Esophagus squamous epithelium (tissue), 5 donors: ENCODE data around the gene NCOR1. TPM values are rescaled to one million over a fixed set of nuclear protein-coding genes. Genes with fewer than 3 reads are reported as not detected.

Experiments used
- DNase-seq: peaks from one replicate; lab custom pipeline; 2025; lab: John Stamatoyannopoulos, UW
- H3K27ac ChIP-seq, 4 donors: fragments of 200-600 bp; sonication (generic); one replicate each; pipeline ENCODE4 v1.5.1; 2016 to 2019; ENCODE audit warnings: mild to moderate bottlenecking in 1 of 4
- H3K27me3 ChIP-seq, 4 donors: fragments of 200-600 bp; sonication (generic); 1 replicate in 3 of 4; 2 replicates in 1 of 4; pipeline versions ENCODE4 v1.5.1 to v1.6.0; 2017 to 2021; ENCODE audit warnings: antibody characterized with exemption in 1 of 4
- H3K36me3 ChIP-seq, 3 donors: fragments of 200-600 bp; sonication (generic); one replicate each; pipeline ENCODE4 v1.5.1; 2016 to 2019
- H3K4me1 ChIP-seq, 3 donors: fragments of 200-600 bp; sonication (generic); one replicate each; pipeline ENCODE4 v1.5.1; 2017 to 2019
- H3K4me3 ChIP-seq, 4 donors: fragments of 200-600 bp; sonication (generic); 1 replicate in 3 of 4; 2 replicates in 1 of 4; pipeline ENCODE4 v1.5.1; 2016 to 2019; ENCODE audit warnings: mild to moderate bottlenecking in 2 of 4, moderate library complexity in 1 of 4
- H3K9me3 ChIP-seq, 3 donors: fragments of 200-600 bp; sonication (generic); one replicate each; pipeline ENCODE4 v1.5.1; 2016 to 2019
- POLR2A ChIP-seq, 4 donors: fragments of 450-650 bp; IDR thresholded peaks; one replicate each; pipeline ENCODE4 v1.6.1; 2017; ENCODE audit warnings: antibody characterized with exemption in 4 of 4, mild to moderate bottlenecking in 4 of 4, moderate library complexity in 3 of 4
- WGBS, 2 donors: methylation state at CpG; one replicate each; pipeline ENCODE4 v1.1.5; 2018; 5-methylcytosine and 5-hydroxymethylcytosine counted together
- intact Hi-C: fragments of 100-400 bp; cut with DNase I; formaldehyde crosslinking; loops from one replicate; pipeline ENCODE4 v1.15.0; 2022
- small RNA-seq, 4 donors: library from RNA; depleted of rRNA; stranded (forward); fragments of <200 nt; gene quantifications; one replicate each; pipeline ENCODE3, GENCODE V24; 2016
- total RNA-seq, 4 donors: library from RNA; depleted of rRNA; stranded (reverse); fragments of >200 nt; gene quantifications; one replicate each; pipeline ENCODE4 v1.1.0, GENCODE V29; 2016
- TF ChIP-seq, protein P1 (sequence below), 6 experiments: fragments of 450-650 bp in 4 of 6; fragments of 200-600 bp in 2 of 6; sonication (generic) in 2 of 6; IDR thresholded peaks; one replicate each; pipeline ENCODE4 v1.5.1; 2016 to 2019; ENCODE audit warnings: antibody characterized with exemption in 6 of 6, mild to moderate bottlenecking in 4 of 6, moderate library complexity in 4 of 6
- donor health status: DM: yes; HTN: yes; CAD: no.

The NCOR1 gene
- total RNA-seq, 4 donors from 2014 or later = 52.5 to 188 (median 76.8) TPM

DNA sequence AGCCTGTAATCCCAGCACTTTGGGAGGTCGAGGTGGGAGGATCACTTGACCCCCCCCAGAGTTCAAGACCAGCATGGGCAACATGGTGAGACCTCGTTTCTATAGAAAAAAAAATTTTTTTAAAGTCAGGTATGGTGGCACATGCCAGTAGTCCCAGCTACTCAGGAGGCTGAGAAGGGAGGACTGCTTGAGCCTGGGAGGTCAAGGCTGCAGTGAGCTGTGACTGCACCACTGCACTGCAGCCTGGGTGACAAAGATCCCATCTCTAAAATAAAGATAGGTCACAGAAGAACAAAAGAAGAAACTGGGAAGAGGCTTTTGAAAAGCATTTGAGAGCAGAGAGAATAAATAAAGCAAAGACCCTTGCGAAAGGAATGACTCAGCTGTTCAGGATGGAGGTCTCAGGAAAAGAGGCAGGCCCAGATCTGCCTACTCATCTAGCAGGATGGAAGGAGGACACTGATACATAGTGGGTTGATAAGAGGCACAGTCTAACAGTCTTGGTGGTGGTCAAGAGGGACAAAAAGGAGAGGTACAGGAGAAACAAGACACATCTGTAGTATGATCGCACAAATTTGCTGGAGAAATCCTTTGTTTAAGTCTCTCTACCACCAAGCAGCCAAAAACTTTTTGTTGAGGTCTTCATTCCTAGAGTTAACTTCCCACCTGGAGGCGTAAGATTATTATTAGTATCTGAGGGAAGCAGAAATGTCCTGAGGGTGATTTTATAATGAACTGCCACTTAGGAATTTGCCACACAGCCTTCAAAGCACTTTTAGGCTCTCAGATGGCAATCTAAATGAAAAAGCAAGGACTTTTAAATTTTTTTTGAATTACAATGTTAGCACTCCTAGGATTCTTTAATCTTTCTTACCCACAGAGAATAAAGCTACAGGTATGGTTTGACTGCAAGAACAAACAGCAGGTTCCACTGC, 233.4 kb downstream of the NCOR1 start:
- peaks cover 0 to 85% (median 12%) of the 10 kb centered on the region in 3 donors for H3K36me3 ChIP-seq
- TF ChIP-seq POLR2A (IDR thresholded peaks at IDR 0.05) = no peak
- TF ChIP-seq, protein P1, sequence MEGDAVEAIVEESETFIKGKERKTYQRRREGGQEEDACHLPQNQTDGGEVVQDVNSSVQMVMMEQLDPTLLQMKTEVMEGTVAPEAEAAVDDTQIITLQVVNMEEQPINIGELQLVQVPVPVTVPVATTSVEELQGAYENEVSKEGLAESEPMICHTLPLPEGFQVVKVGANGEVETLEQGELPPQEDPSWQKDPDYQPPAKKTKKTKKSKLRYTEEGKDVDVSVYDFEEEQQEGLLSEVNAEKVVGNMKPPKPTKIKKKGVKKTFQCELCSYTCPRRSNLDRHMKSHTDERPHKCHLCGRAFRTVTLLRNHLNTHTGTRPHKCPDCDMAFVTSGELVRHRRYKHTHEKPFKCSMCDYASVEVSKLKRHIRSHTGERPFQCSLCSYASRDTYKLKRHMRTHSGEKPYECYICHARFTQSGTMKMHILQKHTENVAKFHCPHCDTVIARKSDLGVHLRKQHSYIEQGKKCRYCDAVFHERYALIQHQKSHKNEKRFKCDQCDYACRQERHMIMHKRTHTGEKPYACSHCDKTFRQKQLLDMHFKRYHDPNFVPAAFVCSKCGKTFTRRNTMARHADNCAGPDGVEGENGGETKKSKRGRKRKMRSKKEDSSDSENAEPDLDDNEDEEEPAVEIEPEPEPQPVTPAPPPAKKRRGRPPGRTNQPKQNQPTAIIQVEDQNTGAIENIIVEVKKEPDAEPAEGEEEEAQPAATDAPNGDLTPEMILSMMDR (IDR thresholded peaks at IDR 0.05) = no peak
- H3K27ac ChIP-seq = no peak overlapping the region
- H3K4me3 ChIP-seq = no peak overlapping the region
- DNase-seq = no peak
- H3K27me3 ChIP-seq = no peaks in the 10 kb centered on the region
- H3K4me1 ChIP-seq = peaks cover 0 to 4% (median 0%) of the 10 kb centered on the region in 3 donors
- WGBS, 2 donors = 55 to 63% methylated on average over 5 of the region's 5 CpGs
- H3K9me3 ChIP-seq = no peaks in the 10 kb centered on the region
- intact Hi-C loops = no loop called here

- no peak for DNase-seq
- Histone ChIP-seq H3K4me3 (no peak overlapping the region), H3K9me3 (no peaks in the 10 kb centered on the region), H3K4me1 (peaks cover 0 to 4% (median 0%) of the 10 kb centered on the region in 3 donors), H3K27me3 (no peaks in the 10 kb centered on the region), H3K36me3 (peaks cover 0 to 85% (median 12%) of the 10 kb centered on the region in 3 donors), H3K27ac (no peak overlapping the region)
- TF ChIP-seq, protein P1 (IDR thresholded peaks at IDR 0.05) = no peak
- no peak for TF ChIP-seq POLR2A (IDR thresholded peaks at IDR 0.05)
- intact Hi-C loops = no loop called here
- 37 to 67% methylated on average over 2 of the region's 2 CpGs for WGBS, 2 donors
Measured at GRCh38 chr17:15981208-15981607, 234.1 kb downstream of the NCOR1 start.

Small RNA genes lying within 50 kb of the gene (small RNA-seq; reads per million reads assigned to genes)
- gene RNU6-314P = 0 reads per million in 4 donors
- gene RNU6-862P = 0 to 0.18 (median 0.07) reads per million in 4 donors

Other genes with a start within 250 kb of the NCOR1 start
- gene ZSWIM7, start 215.8 kb downstream of the NCOR1 start, total RNA-seq = 10 to 100 TPM in 2 of 4 donors, 1 to 10 TPM in 2; 3.7 to 13.4 (median 10.3) TPM
- gene TTC19, start 215.7 kb downstream of the NCOR1 start, total RNA-seq = 10 to 100 TPM; 20.0 to 75.7 (median 35.6) TPM
- 10 to 100 TPM; 19.8 to 62.4 (median 26.5) TPM for gene PIGL, start 1.7 kb upstream of the NCOR1 start, total RNA-seq
- 1 to 10 TPM in 3 of 4 donors, under 1 TPM in 1; 0.56 to 5.1 (median 1.5) TPM for gene CENPV, start 137.9 kb upstream of the NCOR1 start, total RNA-seq
- gene UBB, start 165.6 kb upstream of the NCOR1 start, total RNA-seq = 100 to 1,000 TPM; 360 to 590 (median 461) TPM
- 1 to 10 TPM; 1.7 to 8.4 (median 2.5) TPM for gene TRPV2, start 200.0 kb upstream of the NCOR1 start, total RNA-seq